ENCODE data around the gene ADGRL2.

DNA sequence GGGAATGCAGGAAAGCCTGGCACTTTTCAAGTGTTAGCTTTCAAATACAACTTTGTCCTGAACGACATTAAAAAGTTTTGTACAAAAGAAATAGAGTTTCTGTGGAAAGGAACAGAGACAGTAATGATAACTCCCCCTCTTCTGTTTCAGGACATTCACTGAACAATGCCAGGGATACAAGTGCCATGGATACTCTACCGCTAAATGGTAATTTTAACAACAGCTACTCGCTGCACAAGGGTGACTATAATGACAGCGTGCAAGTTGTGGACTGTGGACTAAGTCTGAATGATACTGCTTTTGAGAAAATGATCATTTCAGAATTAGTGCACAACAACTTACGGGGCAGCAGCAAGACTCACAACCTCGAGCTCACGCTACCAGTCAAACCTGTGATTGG lies 189.5 kb downstream of the ADGRL2 start:
- TF ChIP-seq, protein P1, sequence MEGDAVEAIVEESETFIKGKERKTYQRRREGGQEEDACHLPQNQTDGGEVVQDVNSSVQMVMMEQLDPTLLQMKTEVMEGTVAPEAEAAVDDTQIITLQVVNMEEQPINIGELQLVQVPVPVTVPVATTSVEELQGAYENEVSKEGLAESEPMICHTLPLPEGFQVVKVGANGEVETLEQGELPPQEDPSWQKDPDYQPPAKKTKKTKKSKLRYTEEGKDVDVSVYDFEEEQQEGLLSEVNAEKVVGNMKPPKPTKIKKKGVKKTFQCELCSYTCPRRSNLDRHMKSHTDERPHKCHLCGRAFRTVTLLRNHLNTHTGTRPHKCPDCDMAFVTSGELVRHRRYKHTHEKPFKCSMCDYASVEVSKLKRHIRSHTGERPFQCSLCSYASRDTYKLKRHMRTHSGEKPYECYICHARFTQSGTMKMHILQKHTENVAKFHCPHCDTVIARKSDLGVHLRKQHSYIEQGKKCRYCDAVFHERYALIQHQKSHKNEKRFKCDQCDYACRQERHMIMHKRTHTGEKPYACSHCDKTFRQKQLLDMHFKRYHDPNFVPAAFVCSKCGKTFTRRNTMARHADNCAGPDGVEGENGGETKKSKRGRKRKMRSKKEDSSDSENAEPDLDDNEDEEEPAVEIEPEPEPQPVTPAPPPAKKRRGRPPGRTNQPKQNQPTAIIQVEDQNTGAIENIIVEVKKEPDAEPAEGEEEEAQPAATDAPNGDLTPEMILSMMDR (IDR thresholded peaks at IDR 0.05), result no peak
- TF ChIP-seq POLR2A (IDR thresholded peaks at IDR 0.05), result no peak
